CD14-positive monocyte (primary cell): ENCODE data around the gene TDRD7. TPM values are rescaled to one million over a fixed set of nuclear protein-coding genes. Genes with fewer than 3 reads are reported as not detected.

ENCODE experiments used
- DNase-seq, 3 donors: peaks; one replicate each; pipeline ENCODE4 v3.0.0-alpha.2; 2011 to 2022
- H2AFZ ChIP-seq: 2 replicates; pipeline ENCODE4 v1.6.0; 2012; ENCODE audit warnings: mild to moderate bottlenecking, low read depth, low read length, inconsistent platforms; ENCODE audit not compliant: insufficient read depth, poor library complexity, severe bottlenecking
- H3K27ac ChIP-seq, 2 donors: 1 replicate in 1 of 2; 2 replicates in 1 of 2; pipeline ENCODE4 v1.5.1; 2012 to 2013; ENCODE audit warnings: low read length in 2 of 2, control low read depth in 1 of 2, inconsistent platforms in 1 of 2, low read depth in 1 of 2, mild to moderate bottlenecking in 1 of 2
- H3K27me3 ChIP-seq, 2 donors: one replicate each; pipeline versions ENCODE4 v1.6.0 to v1.6.1; 2011 to 2013; ENCODE audit warnings: low read length in 2 of 2; ENCODE audit not compliant: control insufficient read depth in 2 of 2, insufficient read depth in 2 of 2
- H3K36me3 ChIP-seq, 2 donors: replicated peaks in 1 of 2; 1 replicate in 1 of 2; 2 replicates in 1 of 2; pipeline versions ENCODE4 v1.5.1 to v1.6.1; 2012 to 2013; ENCODE audit warnings: low read length in 2 of 2, control low read depth in 1 of 2, inconsistent platforms in 1 of 2, mild to moderate bottlenecking in 1 of 2; ENCODE audit not compliant: insufficient read depth in 2 of 2, control insufficient read depth in 1 of 2
- H3K4me1 ChIP-seq, 2 donors: 1 replicate in 1 of 2; 2 replicates in 1 of 2; pipeline versions ENCODE4 v1.5.1 to v1.6.1; 2012 to 2013; ENCODE audit warnings: low read length in 2 of 2, control low read depth in 1 of 2, inconsistent platforms in 1 of 2, mild to moderate bottlenecking in 1 of 2, moderate library complexity in 1 of 2; ENCODE audit not compliant: insufficient read depth in 2 of 2, control insufficient read depth in 1 of 2
- H3K4me2 ChIP-seq: replicated peaks from 2 replicates; pipeline ENCODE3; 2012; ENCODE audit warnings: low read length, moderate library complexity, mild to moderate bottlenecking; ENCODE audit not compliant: poor library complexity, severe bottlenecking; ENCODE audit errors: extremely low read depth
- H3K4me3 ChIP-seq, 3 experiments: fragments of 200-600 bp in 1 of 3; sonication (generic) in 1 of 3; replicated peaks in 1 of 3; 1 replicate in 2 of 3; 2 replicates in 1 of 3; pipeline ENCODE4 v1.5.1; 2011 to 2013; ENCODE audit warnings: low read length in 3 of 3, mild to moderate bottlenecking in 3 of 3, control low read depth in 2 of 3, low read depth in 2 of 3, inconsistent platforms in 1 of 3, moderate library complexity in 1 of 3
- H3K79me2 ChIP-seq: 2 replicates; pipeline ENCODE4 v1.6.0; 2012; ENCODE audit warnings: mild to moderate bottlenecking, control low read depth, inconsistent platforms, low read length, moderate library complexity; ENCODE audit not compliant: insufficient read depth
- H3K9ac ChIP-seq: 2 replicates; pipeline ENCODE4 v1.6.0; 2017; ENCODE audit warnings: low read length, mild to moderate bottlenecking; ENCODE audit not compliant: insufficient read depth, poor library complexity, severe bottlenecking
- H3K9me3 ChIP-seq, 2 donors: replicated peaks in 1 of 2; 1 replicate in 1 of 2; 2 replicates in 1 of 2; pipeline versions ENCODE4 v1.5.1 to v1.6.1; 2012 to 2013; ENCODE audit warnings: low read length in 2 of 2, control low read depth in 1 of 2; ENCODE audit not compliant: control insufficient read depth in 1 of 2, insufficient read depth in 1 of 2
- H4K20me1 ChIP-seq: 2 replicates; pipeline ENCODE4 v1.6.0; 2012; ENCODE audit warnings: mild to moderate bottlenecking, low read length, control low read depth, moderate library complexity; ENCODE audit not compliant: insufficient read depth
- H3K27ac Mint-ChIP-seq, 7 donors: one replicate each; pipeline ENCODE4 v1.8.0; 2020; ENCODE audit warnings: mild to moderate bottlenecking in 7 of 7, mixed read lengths in 7 of 7, moderate library complexity in 6 of 7, inconsistent platforms in 2 of 7
- H3K27me3 Mint-ChIP-seq, 3 donors: one replicate each; pipeline ENCODE4 v1.8.0; 2021 to 2022; ENCODE audit warnings: low read depth in 3 of 3, mild to moderate bottlenecking in 3 of 3, mixed read lengths in 3 of 3, moderate library complexity in 3 of 3, inconsistent platforms in 1 of 3
- H3K36me3 Mint-ChIP-seq, 2 donors: one replicate each; pipeline ENCODE4 v1.8.0; 2020; ENCODE audit warnings: mixed read lengths in 2 of 2, inconsistent platforms in 1 of 2, mild to moderate bottlenecking in 1 of 2
- H3K4me1 Mint-ChIP-seq: one replicate; pipeline ENCODE4 v1.8.0; 2020; ENCODE audit warnings: mild to moderate bottlenecking, mixed read lengths
- H3K4me3 Mint-ChIP-seq, 2 donors: one replicate each; pipeline ENCODE4 v1.8.0; 2020; ENCODE audit warnings: mild to moderate bottlenecking in 2 of 2, mixed read lengths in 2 of 2, moderate library complexity in 1 of 2
- H3K9me3 Mint-ChIP-seq, 7 donors: one replicate each; pipeline ENCODE4 v1.8.0; 2020 to 2022; ENCODE audit warnings: mixed read lengths in 7 of 7, mild to moderate bottlenecking in 6 of 7, moderate library complexity in 6 of 7, inconsistent platforms in 2 of 7
- CTCF ChIP-seq: fragments of 200-600 bp; IDR thresholded peaks from one replicate; pipeline ENCODE4 v1.8.0; 2022; ENCODE audit warnings: antibody characterized with exemption, mild to moderate bottlenecking
- WGBS: methylation state at CpG from one replicate; pipeline ENCODE4 v1.1.5; 2013; ENCODE audit warnings: missing lambda C conversion rate; ENCODE audit not compliant: insufficient coverage; 5-methylcytosine and 5-hydroxymethylcytosine counted together
- intact Hi-C, 2 donors: fragments of 100-400 bp; cut with micrococcal nuclease; formaldehyde crosslinking; loops; one replicate each; pipeline versions ENCODE4 v1.15.0 to v1.15.1; 2023
- polyA plus RNA-seq, 3 donors: library from polyadenylated mRNA; depleted of rRNA in 1 of 3; unstranded in 2 of 3; stranded (reverse) in 1 of 3; fragments of 300-500 nt in 2 of 3; fragments of >200 nt in 1 of 3; fragmentation: Illumina TruSeq in 2 of 3; gene quantifications; 1 replicate in 2 of 3; 2 replicates in 1 of 3; pipeline ENCODE4 v1.2.3, GENCODE V29; 2012 to 2021

TDRD7 gene
- polyA plus RNA-seq, 3 donors: 8.1 to 12.0 (median 11.1) TPM

GRCh38 chr9:97408562-97408961, 3.3 kb upstream of the TDRD7 start:
- H3K4me1 Mint-ChIP-seq: peaks cover 24% of the 10 kb centered on the region
- H3K9me3 Mint-ChIP-seq: peaks cover 4 to 10% (median 9%) of the 10 kb centered on the region in 7 donors

GRCh38 chr9:97411440-97411788, 482 bp upstream of the TDRD7 start:
- Mint-ChIP-seq H3K4me3 (peak overlapping the region; percentile 74 to 89), H3K4me1 (peaks cover 46% of the 10 kb centered on the region), H3K9me3 (no peaks in the 10 kb centered on the region), H3K27me3 (peaks cover 0 to 2% (median 0%) of the 10 kb centered on the region in 3 donors), H3K36me3 (peaks cover 1 to 3% of the 10 kb centered on the region in 2 donors), H3K27ac (peak overlapping the region in 4 of 7 donors; percentile 8 to 82 (median 54))
- peaks cover 32% of the 10 kb centered on the region for H4K20me1 ChIP-seq
- intact Hi-C loops: loop anchor here in 1 of 2 donors (1.0 to 5.0 kb wide), 2 partner anchors 204 to 559 kb away; partner anchors contain the start of gene ZNF782
- peaks cover 26 to 35% of the 10 kb centered on the region in 2 donors for H3K4me1 ChIP-seq
- H3K27me3 ChIP-seq: no peaks in the 10 kb centered on the region
- 0% methylated on average over 2 of the region's 3 CpGs for WGBS
- peak overlapping the region in 1 of 2 donors; percentile 39 for H3K27ac ChIP-seq
- TF ChIP-seq CTCF: no peak
- peak overlapping the region in 2 of 3 experiments; percentile 32 to 39 for H3K4me3 ChIP-seq
- H3K79me2 ChIP-seq: peaks cover 44% of the 10 kb centered on the region
- H2AFZ ChIP-seq: peak overlapping the region; percentile 59
- no peak overlapping the region for H3K9ac ChIP-seq
- DNase-seq: no peak
- no peaks in the 10 kb centered on the region for H3K9me3 ChIP-seq
- no peaks in the 10 kb centered on the region for H3K36me3 ChIP-seq
- H3K4me2 ChIP-seq: peak overlapping the region; percentile 82

More at GRCh38 chr9:97408562-97408961, 3.3 kb upstream of the TDRD7 start:
- Histone ChIP-seq H3K4me1 (peaks cover 13 to 16% of the 10 kb centered on the region in 2 donors), H2AFZ (no peak overlapping the region), H3K79me2 (peaks cover 16% of the 10 kb centered on the region), H3K4me2 (no peak overlapping the region), H3K4me3 (no peak overlapping the region), H3K9me3 (peaks cover 3 to 4% of the 10 kb centered on the region in 2 donors), H3K36me3 (no peaks in the 10 kb centered on the region), H4K20me1 (peaks cover 6% of the 10 kb centered on the region), H3K27me3 (no peaks in the 10 kb centered on the region), H3K9ac (no peak overlapping the region), H3K27ac (no peak overlapping the region)
- DNase-seq: no peak
- TF ChIP-seq CTCF: no peak
- no CpG with 5 or more reads among the region's 4 CpGs for WGBS
- Mint-ChIP-seq H3K27ac (no peak overlapping the region), H3K4me3 (no peak overlapping the region), H3K27me3 (peaks cover 0 to 7% (median 2%) of the 10 kb centered on the region in 3 donors), H3K36me3 (no peaks in the 10 kb centered on the region)
- intact Hi-C loops: loop anchor here in 1 of 2 donors (5.0 to 10.0 kb wide), 2 partner anchors 186 to 209 kb away; no protein-coding TSS in a partner anchor
